VCaP (cell line): ENCODE data around the gene SMURF2.

ENCODE experiments used
- H3K27ac ChIP-seq: fragments of 450-650 bp; 2 replicates; pipeline ENCODE4 v1.5.1; 2017
- TF ChIP-seq, protein P1 (sequence below): fragments of 450-650 bp; conservative IDR thresholded peaks from 2 replicates; pipeline ENCODE4 v1.5.1; 2017; ENCODE audit warnings: mild to moderate bottlenecking, moderate library complexity

SMURF2 gene

DNA sequence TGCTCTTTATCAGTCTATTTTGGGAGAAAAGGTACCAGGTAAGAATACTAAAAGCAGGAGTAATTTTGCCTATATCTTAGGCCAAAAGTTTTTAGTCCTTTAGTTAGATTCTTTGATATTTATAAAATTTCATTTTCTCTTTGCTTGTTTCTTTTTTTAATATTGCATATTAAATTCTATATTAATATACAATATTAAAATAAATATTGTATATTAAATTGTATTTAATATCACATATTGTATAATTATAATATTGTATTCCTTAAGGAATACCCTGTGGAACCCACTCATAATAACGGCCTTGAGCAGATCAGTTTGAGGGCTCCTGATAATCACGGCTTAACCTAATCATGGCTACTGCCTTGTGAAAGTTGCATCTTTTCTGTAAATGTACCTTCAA lies 153.4 kb downstream of the SMURF2 start:
- no peak overlapping the region for H3K27ac ChIP-seq
- TF ChIP-seq, protein P1, sequence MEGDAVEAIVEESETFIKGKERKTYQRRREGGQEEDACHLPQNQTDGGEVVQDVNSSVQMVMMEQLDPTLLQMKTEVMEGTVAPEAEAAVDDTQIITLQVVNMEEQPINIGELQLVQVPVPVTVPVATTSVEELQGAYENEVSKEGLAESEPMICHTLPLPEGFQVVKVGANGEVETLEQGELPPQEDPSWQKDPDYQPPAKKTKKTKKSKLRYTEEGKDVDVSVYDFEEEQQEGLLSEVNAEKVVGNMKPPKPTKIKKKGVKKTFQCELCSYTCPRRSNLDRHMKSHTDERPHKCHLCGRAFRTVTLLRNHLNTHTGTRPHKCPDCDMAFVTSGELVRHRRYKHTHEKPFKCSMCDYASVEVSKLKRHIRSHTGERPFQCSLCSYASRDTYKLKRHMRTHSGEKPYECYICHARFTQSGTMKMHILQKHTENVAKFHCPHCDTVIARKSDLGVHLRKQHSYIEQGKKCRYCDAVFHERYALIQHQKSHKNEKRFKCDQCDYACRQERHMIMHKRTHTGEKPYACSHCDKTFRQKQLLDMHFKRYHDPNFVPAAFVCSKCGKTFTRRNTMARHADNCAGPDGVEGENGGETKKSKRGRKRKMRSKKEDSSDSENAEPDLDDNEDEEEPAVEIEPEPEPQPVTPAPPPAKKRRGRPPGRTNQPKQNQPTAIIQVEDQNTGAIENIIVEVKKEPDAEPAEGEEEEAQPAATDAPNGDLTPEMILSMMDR: no peak

DNA sequence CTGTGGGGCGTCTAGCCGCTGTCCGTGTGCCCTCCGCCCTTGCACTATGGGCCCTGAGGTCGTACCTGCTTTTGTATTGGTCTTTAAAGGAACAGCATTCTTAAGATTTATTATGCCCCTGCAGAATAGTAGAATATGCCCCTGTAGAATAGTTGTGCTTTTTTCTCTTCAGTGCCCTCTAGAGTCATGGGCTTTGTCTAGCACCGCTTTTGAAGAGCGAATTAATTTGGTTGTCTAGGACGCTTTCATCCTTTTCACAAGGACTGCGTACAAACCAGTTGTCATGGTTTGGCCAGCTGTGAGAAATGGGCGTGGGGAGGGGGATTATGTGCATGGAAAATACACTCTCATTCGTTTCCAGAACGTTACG lies 154.7 kb downstream of the SMURF2 start:
- TF ChIP-seq, protein P1: peak; percentile 72
- H3K27ac ChIP-seq: peak overlapping the region; percentile 98

GRCh38 chr17:64506576-64507412 lies 155.3 kb downstream of the SMURF2 start, which contains the start of gene CEP95:
TSS of gene CEP95 (plus strand) at chr17:64506977. CDS start at chr17:64507098, 121 bp downstream.
- peak within 1 kb of the TSS; percentile 98 for H3K27ac ChIP-seq
- TF ChIP-seq, protein P1: no peak

- TF ChIP-seq, protein P1: no peak
Observed at GRCh38 chr17:64506201-64506575, 155.9 kb downstream of the SMURF2 start, which contains the start of gene DDX5. TSS of gene DDX5 (minus strand) at chr17:64506289. CDS start at chr17:64506119, 170 bp downstream.

DNA sequence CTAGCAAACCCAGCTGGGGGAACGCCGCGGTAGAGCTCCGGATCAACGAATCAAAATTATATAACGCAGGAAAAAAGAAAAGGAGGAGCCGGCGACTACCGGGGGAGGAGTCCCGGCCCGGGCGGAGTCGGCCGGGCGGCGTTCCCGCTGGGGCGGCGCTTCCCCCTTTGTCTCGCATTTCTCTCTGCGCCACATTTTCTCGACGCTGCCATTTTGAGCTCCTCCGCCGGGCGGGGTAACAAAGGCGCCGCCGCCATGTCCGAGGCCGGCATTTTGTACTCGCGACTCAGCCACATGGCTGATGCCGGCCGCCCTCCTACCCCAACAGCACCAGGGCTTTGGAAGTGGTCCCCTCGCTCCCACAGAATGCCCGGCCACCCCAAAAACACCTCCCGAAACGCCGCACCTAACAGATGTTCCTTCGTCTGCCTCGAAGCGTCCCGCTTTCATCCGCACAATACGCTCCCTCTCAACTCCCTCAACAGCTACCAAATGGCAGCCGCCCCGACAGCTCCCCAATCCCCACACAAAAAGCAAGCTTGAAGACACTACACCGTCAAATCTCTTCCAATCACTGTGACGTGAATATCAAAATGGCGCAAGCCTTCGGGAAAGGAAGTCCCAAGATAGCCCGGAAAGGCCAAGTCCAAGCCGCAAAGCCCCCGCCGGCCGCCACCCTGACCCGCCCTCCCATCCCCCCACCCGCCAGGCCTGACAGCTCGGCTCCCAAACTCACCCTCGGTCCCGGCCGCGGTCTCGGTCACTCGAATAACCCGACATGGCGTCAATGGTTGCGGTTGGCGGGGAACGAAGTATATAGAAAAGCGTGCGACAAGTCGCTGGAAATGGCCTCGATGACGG lies 156.5 kb downstream of the SMURF2 start:
- H3K27ac ChIP-seq: peak overlapping the region; percentile 98
- TF ChIP-seq, protein P1: no peak

More at GRCh38 chr17:64506201-64506575, 155.9 kb downstream of the SMURF2 start, which contains the start of gene DDX5:
- H3K27ac ChIP-seq: peak within 1 kb of the TSS; percentile 98

DNA sequence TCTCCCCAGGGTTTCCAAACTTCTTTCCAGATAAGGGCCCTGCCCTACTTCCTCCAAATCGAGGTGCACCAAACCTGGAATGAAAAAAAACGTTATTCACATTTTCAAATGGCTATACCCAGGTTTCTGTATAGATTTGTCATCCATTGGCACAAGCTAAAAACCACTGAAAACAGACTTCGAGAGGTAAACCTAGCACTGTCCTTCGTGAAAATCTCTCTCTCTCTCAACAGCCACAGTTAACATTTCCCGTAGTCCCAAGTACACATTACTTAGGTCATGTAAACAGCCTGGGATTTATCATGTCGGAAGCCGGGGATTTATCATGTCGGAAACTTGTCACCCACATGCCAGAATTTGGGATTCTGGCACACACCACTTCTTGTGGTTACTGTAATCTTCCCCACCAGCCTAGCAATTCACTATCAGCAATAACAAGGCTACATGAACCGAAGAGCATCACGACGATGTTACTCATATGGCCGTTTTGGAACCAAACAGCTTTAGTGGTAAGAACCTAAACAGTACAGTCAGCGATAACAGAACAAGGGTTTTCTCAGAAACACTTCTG lies 157.3 kb downstream of the SMURF2 start:
- peak overlapping the region; percentile 98 for H3K27ac ChIP-seq

More for the DNA sequence above, 157.3 kb downstream of the SMURF2 start:
- TF ChIP-seq, protein P1: no peak
